Effector memory CD8-positive, alpha-beta T cell (primary cell): ENCODE data around the gene MPG.
"Not testable (repeated sequence)": the region's sequence is repeated elsewhere in the genome, so short reads cannot be mapped to it uniquely, and the experiment has no call there.

ENCODE experiments used
- ATAC-seq: fragments of 150-1000 bp; cut with Tn5 transposase; replicated peaks from 2 replicates; pipeline ENCODE4 v1.10.0; 2021; ENCODE audit warnings: mild to moderate bottlenecking, moderate library complexity
- DNase-seq, 3 experiments: peaks; one replicate each; pipeline ENCODE4 v3.0.0; 2021
- H3K27ac Mint-ChIP-seq, 2 donors: one replicate each; pipeline ENCODE4 v1.8.0; 2022; ENCODE audit warnings: mild to moderate bottlenecking in 2 of 2, mixed read lengths in 2 of 2, moderate library complexity in 2 of 2
- H3K27me3 Mint-ChIP-seq, 2 donors: one replicate each; pipeline ENCODE4 v1.8.0; 2022; ENCODE audit warnings: mixed read lengths in 2 of 2
- H3K36me3 Mint-ChIP-seq: one replicate; pipeline ENCODE4 v1.8.0; 2022; ENCODE audit warnings: mild to moderate bottlenecking, moderate library complexity, mixed read lengths; ENCODE audit not compliant: insufficient read depth
- H3K4me1 Mint-ChIP-seq, 2 donors: one replicate each; pipeline ENCODE4 v1.8.0; 2022; ENCODE audit warnings: low read depth in 2 of 2, mixed read lengths in 2 of 2
- H3K4me3 Mint-ChIP-seq, 2 donors: one replicate each; pipeline ENCODE4 v1.8.0; 2022; ENCODE audit warnings: mild to moderate bottlenecking in 2 of 2, mixed read lengths in 2 of 2, moderate library complexity in 2 of 2
- H3K9me3 Mint-ChIP-seq, 2 donors: one replicate each; pipeline ENCODE4 v1.8.0; 2022; ENCODE audit warnings: mixed read lengths in 2 of 2
- total RNA-seq, 9 experiments: gene quantifications; one replicate each; lab custom pipeline; 2026; lab: John Stamatoyannopoulos, UW

The MPG gene, protein sequence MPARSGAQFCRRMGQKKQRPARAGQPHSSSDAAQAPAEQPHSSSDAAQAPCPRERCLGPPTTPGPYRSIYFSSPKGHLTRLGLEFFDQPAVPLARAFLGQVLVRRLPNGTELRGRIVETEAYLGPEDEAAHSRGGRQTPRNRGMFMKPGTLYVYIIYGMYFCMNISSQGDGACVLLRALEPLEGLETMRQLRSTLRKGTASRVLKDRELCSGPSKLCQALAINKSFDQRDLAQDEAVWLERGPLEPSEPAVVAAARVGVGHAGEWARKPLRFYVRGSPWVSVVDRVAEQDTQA
- 9.8 to 35.7 (median 22.7) reads per million in 9 experiments for total RNA-seq

DNA sequence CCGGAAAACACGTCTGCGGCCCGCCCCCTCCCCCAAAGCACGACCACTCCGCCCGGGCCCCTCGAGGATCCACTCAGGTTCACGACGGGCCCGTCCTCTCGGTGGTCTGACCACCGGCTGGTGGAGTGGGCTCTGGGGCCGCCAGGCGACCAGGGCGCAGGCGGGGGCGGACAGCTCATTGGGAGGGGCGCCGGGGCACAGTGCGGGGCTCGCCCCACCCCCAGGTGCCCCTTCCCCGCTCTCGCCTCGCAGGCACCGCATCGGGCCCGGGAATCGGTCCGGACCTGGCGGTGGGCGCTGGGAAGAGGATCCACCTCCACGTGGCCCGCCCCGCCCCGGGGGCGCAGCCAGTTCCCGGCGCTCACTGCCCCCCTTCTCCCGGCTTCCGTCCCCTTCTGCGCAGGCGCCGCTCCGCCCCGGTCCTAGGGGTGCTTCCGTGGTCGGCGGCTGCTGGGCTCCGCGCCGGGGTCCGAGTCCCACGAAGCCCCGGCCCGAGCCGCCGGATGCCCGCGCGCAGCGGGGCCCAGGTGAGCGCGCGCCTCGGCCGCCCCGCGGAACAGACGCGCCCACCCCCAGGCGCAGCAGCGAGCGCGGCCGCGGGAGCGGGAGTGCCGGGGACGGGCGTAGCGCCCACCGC is at the start of gene MPG:
TSS of gene MPG (plus strand) at position 419 of the 637 bp plus-strand sequence. CDS start at position 504, 85 bp downstream.
- H3K36me3 Mint-ChIP-seq, result peaks cover 7% of the 10 kb centered on the region
- DNase-seq, result peak; percentile 69 to 77 (median 75)
- no peaks in the 10 kb centered on the region for H3K9me3 Mint-ChIP-seq
- peaks cover 17 to 23% of the 10 kb centered on the region in 2 donors for H3K27me3 Mint-ChIP-seq
- peaks cover 29 to 32% of the 10 kb centered on the region in 2 donors for H3K4me1 Mint-ChIP-seq
- ATAC-seq, result peak; percentile 82
- peak within 1 kb of the TSS; percentile 82 to 88 for H3K27ac Mint-ChIP-seq
- peak within 1 kb of the TSS; percentile 84 to 87 for H3K4me3 Mint-ChIP-seq

DNA sequence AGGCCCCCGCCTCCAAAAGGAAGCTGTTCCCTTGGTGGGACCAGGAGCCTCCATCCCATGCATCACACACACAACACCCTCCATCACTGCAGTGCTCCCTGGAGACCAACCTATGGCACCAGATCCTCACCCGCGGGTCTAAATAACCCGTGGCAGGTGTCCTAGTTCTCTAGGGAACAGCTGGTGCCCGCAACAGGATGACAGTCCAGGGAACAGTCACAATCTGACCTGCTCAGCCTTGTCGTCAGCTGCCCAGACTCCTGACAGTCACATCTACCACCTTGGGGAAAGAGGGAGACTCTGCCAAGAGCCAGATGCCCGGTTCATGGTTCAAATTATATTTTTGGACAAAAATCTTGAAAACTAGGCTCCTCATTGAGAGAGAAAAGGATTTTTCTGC is 47.4 kb upstream of the MPG start:
- not testable (repeated sequence) for H3K27me3 Mint-ChIP-seq, ATAC-seq, H3K4me3 Mint-ChIP-seq, H3K9me3 Mint-ChIP-seq, H3K36me3 Mint-ChIP-seq, DNase-seq, H3K4me1 Mint-ChIP-seq, H3K27ac Mint-ChIP-seq

DNA sequence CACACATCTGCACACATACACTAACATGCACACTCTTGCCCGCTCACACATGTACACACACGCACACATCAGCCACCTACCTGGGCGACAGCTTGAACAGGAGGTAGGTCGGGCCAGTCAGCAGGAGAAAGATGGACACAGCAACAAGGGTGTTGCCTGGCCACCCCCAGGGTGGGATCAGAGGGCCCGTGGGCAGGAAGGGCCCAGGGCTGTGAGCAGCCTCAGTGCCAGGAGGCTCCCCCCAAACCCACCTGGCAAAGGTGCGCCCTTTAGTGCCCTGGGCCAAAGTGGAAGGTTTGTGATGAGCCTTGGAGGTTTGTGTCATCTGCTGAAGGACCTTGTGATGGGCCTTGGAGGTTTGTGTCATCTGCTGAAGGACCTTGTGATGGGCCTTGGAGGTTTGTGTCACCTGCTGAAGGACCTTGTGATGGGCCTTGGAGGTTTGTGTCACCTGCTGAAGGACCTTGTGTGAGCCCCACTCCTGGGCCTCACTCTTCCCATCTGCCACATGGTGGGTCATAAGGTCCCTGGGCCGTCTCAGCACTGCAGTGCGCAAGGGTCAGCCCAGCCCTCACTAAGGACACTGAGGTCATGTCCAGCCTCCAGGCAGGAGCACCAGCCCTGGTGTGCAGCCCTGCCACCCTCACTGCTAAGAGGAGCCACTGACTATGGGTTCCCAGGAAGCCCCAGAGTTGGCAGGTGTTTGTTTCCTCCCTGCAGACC is 44.7 kb upstream of the MPG start:
- DNase-seq, result peak in 1 of 3 experiments; percentile 0
- not testable (repeated sequence) for H3K9me3 Mint-ChIP-seq, H3K27ac Mint-ChIP-seq, H3K27me3 Mint-ChIP-seq, H3K4me1 Mint-ChIP-seq, H3K4me3 Mint-ChIP-seq, ATAC-seq, H3K36me3 Mint-ChIP-seq

DNA sequence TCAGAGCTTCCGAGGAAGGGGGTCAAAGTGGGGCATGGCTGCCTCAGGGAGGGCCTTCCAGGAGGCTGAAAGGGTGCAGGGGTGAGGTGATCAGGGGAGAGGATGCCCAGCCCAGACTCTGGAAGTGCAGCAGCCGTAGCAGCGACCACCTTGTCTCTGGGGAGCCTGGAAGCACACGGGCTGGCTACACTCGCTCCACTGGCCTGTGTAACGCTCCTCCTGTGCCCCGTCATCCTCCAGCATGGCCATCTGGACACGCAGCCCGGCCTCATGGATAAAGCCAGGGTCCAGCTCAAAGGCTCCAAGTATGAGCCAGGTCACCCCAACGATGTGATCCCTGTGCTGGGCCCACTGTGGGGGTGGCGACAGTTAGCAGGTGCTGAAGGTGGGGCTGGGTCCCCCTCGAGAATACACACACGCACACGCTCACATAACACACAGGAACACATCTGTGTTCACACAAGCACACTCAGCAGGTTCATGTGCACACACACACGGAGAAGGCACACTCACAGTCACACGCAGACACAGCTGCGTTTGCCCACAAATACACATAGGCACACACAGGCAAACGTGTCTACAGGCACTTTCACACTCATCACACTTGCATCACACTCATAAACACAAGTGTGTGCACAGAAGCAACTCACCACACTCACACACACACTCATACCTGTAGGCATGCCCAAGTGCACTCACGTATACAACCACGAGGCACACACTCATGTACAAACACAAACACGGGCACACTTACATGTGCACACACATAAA is 44.0 kb upstream of the MPG start:
- Mint-ChIP-seq H3K4me1 (peaks cover 12 to 15% of the 10 kb centered on the region in 2 donors), H3K36me3 (peaks cover under 1% of the 10 kb centered on the region), H3K4me3 (no peak overlapping the region), H3K27ac (no peak overlapping the region), H3K9me3 (no peaks in the 10 kb centered on the region), H3K27me3 (no peaks in the 10 kb centered on the region)
- ATAC-seq (no peak), DNase-seq (no peak)

DNA sequence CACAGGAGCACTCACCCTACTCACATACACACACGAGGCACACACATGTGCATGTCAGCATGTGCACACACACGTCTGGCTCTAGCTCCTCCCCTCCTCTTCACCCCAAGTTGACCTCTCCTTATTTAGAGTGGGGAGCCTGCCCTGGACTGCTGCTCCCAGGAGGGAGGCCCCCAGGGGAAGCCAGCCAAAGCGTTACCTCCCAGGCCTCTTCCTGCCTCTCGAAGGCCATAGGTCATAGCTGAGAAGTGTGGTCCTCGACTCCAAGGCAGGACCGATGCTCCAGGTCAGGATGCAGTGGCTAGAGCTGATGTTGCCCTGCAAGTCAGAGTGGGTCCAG is 43.4 kb upstream of the MPG start:
- ATAC-seq, result no peak
- H3K27me3 Mint-ChIP-seq, result no peaks in the 10 kb centered on the region
- DNase-seq, result peak in 1 of 3 experiments; percentile 0
- peak overlapping the region in 1 of 2 donors; percentile 11 for H3K4me3 Mint-ChIP-seq
- H3K36me3 Mint-ChIP-seq, result peaks cover 5% of the 10 kb centered on the region
- peaks cover 17 to 20% of the 10 kb centered on the region in 2 donors for H3K4me1 Mint-ChIP-seq
- H3K27ac Mint-ChIP-seq, result peak overlapping the region in 1 of 2 donors; percentile 3
- H3K9me3 Mint-ChIP-seq, result no peaks in the 10 kb centered on the region

DNA sequence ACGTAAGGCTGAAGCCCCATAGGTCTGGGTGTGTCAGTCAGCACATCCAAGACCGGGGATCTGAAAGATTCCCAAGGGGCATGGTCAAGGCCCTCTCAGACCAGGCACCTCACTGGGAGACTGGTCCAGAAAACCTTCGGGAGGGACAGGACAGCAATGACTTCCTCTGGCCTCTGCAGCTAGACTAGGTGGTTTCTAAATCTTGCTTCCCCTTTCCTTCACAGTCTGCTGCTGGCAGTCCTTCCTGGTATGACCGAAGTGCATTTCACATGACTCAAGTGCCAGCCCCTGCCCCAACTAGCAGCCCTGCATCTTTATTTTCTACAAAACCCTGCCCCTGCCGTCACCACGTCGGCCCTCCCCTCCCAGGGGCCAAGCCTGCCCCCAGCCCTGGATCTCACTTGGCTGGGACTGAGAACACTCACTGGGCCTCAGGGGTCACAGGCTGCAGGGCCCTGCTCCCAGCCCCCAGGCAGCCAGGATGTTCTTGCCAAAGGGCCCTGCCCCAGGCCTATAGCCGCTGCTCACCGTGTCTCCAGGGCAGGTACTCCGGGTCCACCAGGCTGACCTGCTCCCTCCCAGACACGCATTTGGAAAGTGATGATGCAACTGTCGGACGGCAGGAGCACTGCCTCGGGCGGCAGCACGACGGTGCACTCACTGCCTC is 42.9 kb upstream of the MPG start:
- DNase-seq (peak in 1 of 3 experiments; percentile 0), ATAC-seq (no peak)
- no peaks in the 10 kb centered on the region for H3K27me3 Mint-ChIP-seq
- H3K4me1 Mint-ChIP-seq, result peaks cover 17 to 20% of the 10 kb centered on the region in 2 donors
- peak overlapping the region in 1 of 2 donors; percentile 11 for H3K4me3 Mint-ChIP-seq
- peaks cover 5% of the 10 kb centered on the region for H3K36me3 Mint-ChIP-seq
- peak overlapping the region in 1 of 2 donors; percentile 3 for H3K27ac Mint-ChIP-seq
- H3K9me3 Mint-ChIP-seq, result no peaks in the 10 kb centered on the region

DNA sequence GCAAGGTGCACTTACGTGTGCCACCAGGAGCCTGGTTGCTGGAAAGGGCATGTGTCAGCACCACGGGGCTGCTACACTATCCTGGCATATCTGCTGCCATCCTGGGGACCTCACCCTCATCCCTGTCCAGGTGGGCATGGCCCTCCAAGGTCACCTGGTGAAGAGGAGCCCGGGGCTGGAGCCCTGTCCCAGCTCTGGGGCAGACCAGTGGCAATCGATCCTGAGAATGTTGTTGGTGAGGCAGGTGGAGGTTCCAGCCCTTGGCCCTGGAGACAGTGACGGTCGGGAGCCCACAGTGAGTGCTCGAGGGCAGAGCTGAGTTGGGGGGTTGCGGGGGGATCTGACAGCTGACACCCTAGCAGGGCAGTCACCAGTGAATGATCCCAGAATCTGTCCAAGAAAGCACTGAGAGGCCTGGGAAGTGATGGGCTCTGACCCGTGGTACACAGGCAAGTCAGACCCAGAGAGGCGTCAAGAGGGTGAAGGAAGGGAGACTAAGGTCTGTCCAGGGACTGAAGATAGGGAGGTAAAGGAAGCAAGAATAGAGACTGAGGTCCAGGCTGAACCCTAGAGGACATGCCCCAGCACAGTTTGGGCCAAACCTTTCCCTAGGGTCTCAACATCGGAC is 42.2 kb upstream of the MPG start:
- DNase-seq, result no peak
- Mint-ChIP-seq H3K27me3 (no peaks in the 10 kb centered on the region), H3K4me1 (peaks cover 17 to 20% of the 10 kb centered on the region in 2 donors), H3K4me3 (no peak overlapping the region), H3K36me3 (peaks cover 5% of the 10 kb centered on the region), H3K27ac (peak overlapping the region in 1 of 2 donors; percentile 3), H3K9me3 (no peaks in the 10 kb centered on the region)
- no peak for ATAC-seq

DNA sequence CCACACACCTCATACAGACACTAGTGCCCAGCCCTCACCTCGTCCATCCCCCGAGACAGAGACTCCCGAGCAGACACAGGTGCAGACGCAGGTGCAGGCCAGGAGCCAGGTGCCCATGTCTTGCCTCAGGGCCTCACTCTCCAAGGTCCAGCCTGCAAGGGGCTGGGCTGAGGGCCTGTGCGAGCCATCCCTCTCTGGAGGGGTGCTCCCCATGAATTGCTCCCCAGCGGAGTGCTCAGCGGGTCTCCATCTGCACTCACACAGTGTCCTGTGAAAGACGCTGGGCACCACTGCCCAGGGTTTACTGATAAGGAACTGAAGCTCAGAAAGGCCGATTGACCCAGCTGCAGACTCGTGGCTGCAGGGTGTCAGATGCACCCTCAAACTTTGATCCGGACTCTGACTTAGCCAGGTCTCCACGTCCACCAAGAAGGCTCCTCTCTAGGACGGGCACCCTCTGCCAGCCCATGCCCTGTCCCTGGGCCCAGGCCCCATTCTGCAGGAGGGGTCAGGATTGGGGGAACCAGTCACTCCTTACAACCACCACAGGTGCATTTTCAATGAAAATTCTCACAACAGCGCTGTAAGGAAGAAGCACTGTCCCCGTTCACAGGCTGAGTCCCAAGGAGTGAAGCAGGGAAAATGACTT is 41.6 kb upstream of the MPG start:
- H3K4me1 Mint-ChIP-seq, result peaks cover 17 to 20% of the 10 kb centered on the region in 2 donors
- no peaks in the 10 kb centered on the region for H3K9me3 Mint-ChIP-seq
- peak overlapping the region in 1 of 2 donors; percentile 69 for H3K27ac Mint-ChIP-seq
- H3K27me3 Mint-ChIP-seq, result no peaks in the 10 kb centered on the region
- ATAC-seq (no peak), DNase-seq (peak in 1 of 3 experiments; percentile 0)
- no peak overlapping the region for H3K4me3 Mint-ChIP-seq
- H3K36me3 Mint-ChIP-seq, result peaks cover 5% of the 10 kb centered on the region

DNA sequence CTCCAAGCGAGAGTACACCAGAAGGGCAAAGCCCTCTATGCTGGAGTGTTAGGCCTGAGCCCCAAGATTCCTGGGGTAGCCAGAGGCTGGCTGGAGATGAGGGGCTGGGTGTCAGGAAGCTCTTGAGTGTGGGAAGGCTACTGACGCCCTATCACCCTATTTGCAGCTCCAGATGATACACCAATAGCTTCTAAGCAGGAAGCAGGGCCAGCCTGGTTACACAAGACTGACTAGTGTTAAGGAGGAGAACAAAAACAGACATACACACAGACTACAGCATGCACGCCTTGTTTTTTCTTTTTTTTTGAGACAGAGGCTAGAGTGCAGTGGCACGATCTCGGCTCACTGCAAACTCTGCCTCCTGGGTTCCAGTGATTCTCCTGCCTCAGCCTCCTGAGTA is 40.5 kb upstream of the MPG start:
- peaks cover 5% of the 10 kb centered on the region for H3K36me3 Mint-ChIP-seq
- no peak for ATAC-seq
- no peaks in the 10 kb centered on the region for H3K9me3 Mint-ChIP-seq
- H3K27me3 Mint-ChIP-seq, result no peaks in the 10 kb centered on the region
- no peak overlapping the region for H3K4me3 Mint-ChIP-seq
- H3K4me1 Mint-ChIP-seq, result peaks cover 26 to 28% of the 10 kb centered on the region in 2 donors
- no peak for DNase-seq
- no peak overlapping the region for H3K27ac Mint-ChIP-seq

DNA sequence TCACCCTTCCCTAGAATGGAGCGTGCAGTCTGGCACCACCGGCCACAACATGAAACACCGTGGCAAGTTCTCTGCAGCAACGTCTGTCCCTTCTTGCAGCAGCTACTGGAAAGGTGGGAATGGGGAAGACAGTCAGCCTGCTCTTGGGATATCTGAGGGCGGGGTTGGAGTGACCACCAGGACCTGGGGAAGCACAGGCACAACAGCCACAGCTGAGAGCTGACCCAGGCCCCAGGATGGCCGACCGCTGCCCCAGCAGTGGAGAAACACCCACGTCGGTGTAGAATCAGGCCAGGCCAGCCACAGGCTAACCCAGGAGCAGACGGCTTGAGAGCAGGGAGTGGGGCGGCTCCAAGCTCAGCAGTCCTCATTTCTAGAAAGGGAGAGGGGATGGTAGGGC is 39.8 kb upstream of the MPG start:
- Mint-ChIP-seq H3K27ac (peak overlapping the region; percentile 49 to 84), H3K4me1 (peaks cover 29 to 32% of the 10 kb centered on the region in 2 donors)
- not testable (repeated sequence) for H3K9me3 Mint-ChIP-seq, DNase-seq, H3K27me3 Mint-ChIP-seq, H3K4me3 Mint-ChIP-seq, ATAC-seq, H3K36me3 Mint-ChIP-seq

DNA sequence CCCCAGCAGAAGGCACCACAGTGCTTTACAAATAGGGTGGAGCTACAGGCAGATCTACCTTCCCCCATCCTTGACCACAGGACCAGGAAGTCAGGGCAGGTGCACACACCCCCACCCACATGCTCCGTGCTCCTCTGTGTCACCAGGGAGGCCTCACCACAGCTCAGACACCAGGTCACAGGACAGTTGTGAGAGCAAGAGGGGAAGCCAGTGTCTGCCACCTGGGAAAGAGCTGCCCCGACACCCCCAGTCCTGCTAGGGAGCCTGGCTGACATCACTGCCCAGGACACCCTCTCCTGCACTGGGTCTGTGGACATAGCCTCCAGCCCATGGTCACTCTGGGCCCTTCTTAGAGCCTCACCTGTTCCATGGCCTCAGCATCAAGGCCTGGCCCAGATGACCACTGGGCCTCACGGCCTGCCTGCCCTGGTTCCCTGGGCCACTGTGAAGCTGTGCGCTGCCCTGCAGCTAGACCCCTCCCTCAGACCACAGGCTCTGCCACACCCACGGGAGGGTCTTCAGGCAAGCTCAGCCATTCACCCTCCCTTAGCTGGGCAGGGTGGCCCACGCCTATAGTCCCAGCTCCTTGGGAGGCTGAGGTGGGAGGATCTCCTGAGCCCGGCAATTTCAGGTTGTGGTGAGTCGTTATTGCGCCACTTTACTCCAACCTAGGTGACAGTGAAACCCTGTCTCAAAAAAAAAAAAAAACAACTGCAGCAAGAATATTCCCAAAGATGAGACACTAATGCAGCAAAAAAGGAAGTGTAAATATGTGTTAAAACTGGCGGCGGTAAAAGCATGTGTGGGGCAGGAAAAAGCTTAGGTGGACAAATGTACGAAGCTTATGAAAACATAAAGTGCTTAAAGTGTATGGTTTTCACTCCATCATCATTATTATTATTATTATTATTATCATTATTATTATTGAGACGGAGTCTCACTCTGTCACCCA is 38.8 kb upstream of the MPG start:
- peak overlapping the region; percentile 79 to 84 for H3K27ac Mint-ChIP-seq
- H3K4me1 Mint-ChIP-seq, result peaks cover 32 to 35% of the 10 kb centered on the region in 2 donors
- ATAC-seq, result peak; percentile 97
- no peaks in the 10 kb centered on the region for H3K27me3 Mint-ChIP-seq
- DNase-seq, result peak; percentile 49 to 56 (median 51)
- H3K9me3 Mint-ChIP-seq, result no peaks in the 10 kb centered on the region
- peaks cover 14% of the 10 kb centered on the region for H3K36me3 Mint-ChIP-seq
- peak overlapping the region in 1 of 2 donors; percentile 44 for H3K4me3 Mint-ChIP-seq
